ENCODE measurements around the gene NVL.

DNA sequence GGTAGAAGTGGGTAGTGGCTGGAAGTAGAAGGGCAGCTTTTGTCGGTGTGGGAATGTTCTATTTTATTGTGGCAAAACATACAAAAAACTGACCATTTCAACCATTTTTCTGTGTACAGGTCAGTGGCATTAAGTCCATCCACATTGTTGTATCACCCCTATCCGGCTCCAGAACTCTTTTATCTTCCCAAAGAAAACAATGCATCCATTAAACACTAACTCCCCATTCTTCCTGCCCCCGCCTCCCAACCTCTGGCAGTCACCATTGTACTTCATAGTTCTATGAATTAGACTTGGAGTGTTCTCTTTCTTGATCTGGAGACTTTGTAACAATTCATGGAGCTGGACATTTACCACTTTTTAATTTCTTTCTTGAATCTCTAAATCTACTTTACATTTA lies 91.2 kb downstream of the NVL start:
- TF ChIP-seq MEF2A (IDR thresholded peaks at IDR 0.05; ENCODE audit: borderline replicate concordance, low read depth) (no peak), RCOR1 (IDR thresholded peaks at IDR 0.05; ENCODE audit: low read length) (no peak), EP300 (IDR thresholded peaks at IDR 0.05; ENCODE audit: borderline replicate concordance in 1 of 2, low read depth in 1 of 2, low read length in 1 of 2) (no peak), RXRA (IDR thresholded peaks at IDR 0.05; ENCODE audit: borderline replicate concordance, low read depth) (no peak), TCF12 (IDR thresholded peaks at IDR 0.05) (no peak)
- TF ChIP-seq, protein P1, sequence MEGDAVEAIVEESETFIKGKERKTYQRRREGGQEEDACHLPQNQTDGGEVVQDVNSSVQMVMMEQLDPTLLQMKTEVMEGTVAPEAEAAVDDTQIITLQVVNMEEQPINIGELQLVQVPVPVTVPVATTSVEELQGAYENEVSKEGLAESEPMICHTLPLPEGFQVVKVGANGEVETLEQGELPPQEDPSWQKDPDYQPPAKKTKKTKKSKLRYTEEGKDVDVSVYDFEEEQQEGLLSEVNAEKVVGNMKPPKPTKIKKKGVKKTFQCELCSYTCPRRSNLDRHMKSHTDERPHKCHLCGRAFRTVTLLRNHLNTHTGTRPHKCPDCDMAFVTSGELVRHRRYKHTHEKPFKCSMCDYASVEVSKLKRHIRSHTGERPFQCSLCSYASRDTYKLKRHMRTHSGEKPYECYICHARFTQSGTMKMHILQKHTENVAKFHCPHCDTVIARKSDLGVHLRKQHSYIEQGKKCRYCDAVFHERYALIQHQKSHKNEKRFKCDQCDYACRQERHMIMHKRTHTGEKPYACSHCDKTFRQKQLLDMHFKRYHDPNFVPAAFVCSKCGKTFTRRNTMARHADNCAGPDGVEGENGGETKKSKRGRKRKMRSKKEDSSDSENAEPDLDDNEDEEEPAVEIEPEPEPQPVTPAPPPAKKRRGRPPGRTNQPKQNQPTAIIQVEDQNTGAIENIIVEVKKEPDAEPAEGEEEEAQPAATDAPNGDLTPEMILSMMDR (IDR thresholded peaks at IDR 0.05), result no peak

Measured in SK-N-SH (cell line).